Hepatocyte (in vitro differentiated cells): ENCODE data around the gene CABYR.

Experiments
- CTCF ChIP-seq: fragments of 200-600 bp; sonication (generic); IDR thresholded peaks from 2 replicates; pipeline ENCODE4 v1.5.1; 2016; ENCODE audit warnings: antibody characterized with exemption, mild to moderate bottlenecking; ENCODE audit not compliant: poor library complexity
- EZH2phosphoT487 ChIP-seq: fragments of 200-600 bp; sonication (generic); IDR thresholded peaks from one replicate; pipeline ENCODE4 v1.6.1; 2018; ENCODE audit warnings: antibody characterized with exemption, mild to moderate bottlenecking, low read depth, moderate library complexity; ENCODE audit not compliant: unreplicated experiment, severe bottlenecking

- TF ChIP-seq CTCF = no peak
- TF ChIP-seq EZH2phosphoT487 = no peak
These were observed 49.3 kb downstream of the CABYR start for GRCh38 chr18:24188120-24188519.
